SK-N-MC (cell line): ENCODE data around the gene PRKAB2.
"Not testable (repeated sequence)": the region's sequence is repeated elsewhere in the genome, so short reads cannot be mapped to it uniquely, and the experiment has no call there.

ENCODE experiments used
- DNase-seq: peaks from one replicate; pipeline ENCODE4 v3.0.0-alpha.2; 2011; ENCODE audit warnings: low read depth, low spot score
- H3K27ac ChIP-seq: fragments of 200-600 bp; sonication (generic); 2 replicates; pipeline ENCODE4 v1.5.1; 2016; ENCODE audit warnings: mixed run types
- H3K36me3 ChIP-seq: fragments of 200-600 bp; sonication (generic); 2 replicates; pipeline ENCODE4 v1.6.1; 2017; ENCODE audit warnings: antibody characterized with exemption, low read length, mixed read lengths; ENCODE audit not compliant: insufficient read depth
- H3K4me3 ChIP-seq: fragments of 200-600 bp; sonication (generic); 2 replicates; pipeline ENCODE4 v1.5.1; 2016
- H3K9ac ChIP-seq: fragments of 200-600 bp; sonication (generic); 2 replicates; pipeline ENCODE4 v1.8.0; 2017; ENCODE audit warnings: mixed run types, mixed read lengths; ENCODE audit not compliant: insufficient read length
- H3K9me3 ChIP-seq: fragments of 200-600 bp; sonication (generic); 2 replicates; pipeline ENCODE4 v1.6.1; 2017; ENCODE audit warnings: low read depth, mild to moderate bottlenecking, antibody characterized with exemption, low read length, moderate library complexity, mixed read lengths
- EZH2 ChIP-seq: fragments of 200-600 bp; sonication (generic); IDR thresholded peaks from one replicate; pipeline ENCODE4 v1.6.1; 2017; ENCODE audit warnings: antibody characterized with exemption
- FOXP2 ChIP-seq: optimal IDR thresholded peaks from 2 replicates; pipeline ENCODE3; 2011; ENCODE audit warnings: mild to moderate bottlenecking, moderate library complexity; ENCODE audit not compliant: insufficient read depth; ENCODE audit errors: extremely low read length, control extremely low read depth
- POLR2AphosphoS5 ChIP-seq: IDR thresholded peaks from 2 replicates; pipeline ENCODE4 v1.6.1; 2012; ENCODE audit warnings: mild to moderate bottlenecking, low read depth, low read length, borderline replicate concordance

Gene PRKAB2

DNA sequence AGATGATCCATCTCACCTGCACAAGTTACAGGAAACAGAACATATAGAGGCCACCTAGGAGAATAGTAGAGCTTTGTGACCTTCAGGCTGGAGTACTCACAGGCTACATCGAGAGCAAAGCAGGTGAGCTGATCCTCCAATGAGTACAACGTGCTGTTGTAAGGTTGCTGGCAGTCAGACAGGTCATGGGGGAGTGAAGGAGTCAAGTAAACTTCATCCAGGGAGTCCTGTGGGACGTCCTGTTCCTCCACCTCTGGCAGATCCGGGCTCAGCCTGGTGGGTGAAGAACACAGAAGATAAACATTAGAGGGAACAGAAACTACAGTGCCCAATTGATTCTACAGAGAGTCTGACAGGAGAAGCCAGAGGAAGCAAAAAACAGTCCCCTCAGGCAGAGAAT, 62.5 kb downstream of the PRKAB2 start:
- no peak for DNase-seq
- TF ChIP-seq POLR2AphosphoS5: no peak
- no peak for TF ChIP-seq EZH2
- TF ChIP-seq FOXP2: no peak
- no peaks in the 10 kb centered on the region for H3K9me3 ChIP-seq
- H3K36me3 ChIP-seq: no peaks in the 10 kb centered on the region
- no peak overlapping the region for H3K9ac ChIP-seq
- no peak overlapping the region for H3K27ac ChIP-seq
- no peak overlapping the region for H3K4me3 ChIP-seq

DNA sequence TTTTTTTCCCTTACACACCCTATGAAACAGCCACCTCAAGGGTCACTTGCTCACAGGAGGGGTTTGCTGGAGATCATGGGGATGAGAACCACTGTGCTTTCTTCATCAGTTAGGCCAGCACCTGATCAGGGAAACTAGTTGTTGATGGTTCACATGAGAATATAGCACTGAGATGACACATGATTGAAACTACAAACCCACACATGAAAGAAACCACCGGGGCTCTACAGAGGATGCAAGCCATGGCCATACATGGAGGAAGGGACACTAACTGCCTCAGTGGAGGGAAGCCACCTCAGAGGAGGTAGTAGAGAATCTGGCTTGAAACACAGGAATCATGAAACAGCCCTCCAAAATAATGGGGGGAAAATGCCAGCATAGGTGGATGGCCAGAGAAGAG, 63.2 kb downstream of the PRKAB2 start:
- Histone ChIP-seq H3K36me3 (no peaks in the 10 kb centered on the region), H3K9ac (no peak overlapping the region), H3K27ac (no peak overlapping the region), H3K4me3 (no peak overlapping the region), H3K9me3 (no peaks in the 10 kb centered on the region)
- TF ChIP-seq EZH2 (no peak), POLR2AphosphoS5 (no peak), FOXP2 (no peak)
- no peak for DNase-seq

DNA sequence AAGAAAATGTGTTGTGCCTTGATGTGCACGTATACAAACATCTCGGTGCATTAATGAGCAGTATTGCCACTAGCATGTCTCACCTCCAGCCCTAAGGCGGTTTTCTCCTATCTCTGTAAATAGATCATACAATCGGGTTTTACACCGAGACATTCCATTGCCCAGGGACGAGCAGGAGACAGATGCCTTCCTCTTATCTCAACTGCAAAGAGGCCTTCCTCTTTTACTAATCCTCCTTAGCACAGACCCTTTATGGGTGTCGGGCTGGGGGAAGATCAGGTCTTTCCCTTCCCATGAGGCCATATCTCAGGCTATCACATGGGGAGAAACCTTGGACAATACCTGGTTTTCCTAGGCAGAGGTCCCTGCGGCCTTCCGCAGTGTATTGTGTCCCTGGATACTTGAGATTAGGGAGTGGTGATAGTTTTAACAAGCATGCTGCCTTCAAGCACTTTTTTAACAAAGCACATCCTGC, 65.8 kb downstream of the PRKAB2 start:
- H3K36me3 ChIP-seq, H3K27ac ChIP-seq, H3K9me3 ChIP-seq, H3K9ac ChIP-seq, H3K4me3 ChIP-seq, DNase-seq: not testable (repeated sequence)

DNA sequence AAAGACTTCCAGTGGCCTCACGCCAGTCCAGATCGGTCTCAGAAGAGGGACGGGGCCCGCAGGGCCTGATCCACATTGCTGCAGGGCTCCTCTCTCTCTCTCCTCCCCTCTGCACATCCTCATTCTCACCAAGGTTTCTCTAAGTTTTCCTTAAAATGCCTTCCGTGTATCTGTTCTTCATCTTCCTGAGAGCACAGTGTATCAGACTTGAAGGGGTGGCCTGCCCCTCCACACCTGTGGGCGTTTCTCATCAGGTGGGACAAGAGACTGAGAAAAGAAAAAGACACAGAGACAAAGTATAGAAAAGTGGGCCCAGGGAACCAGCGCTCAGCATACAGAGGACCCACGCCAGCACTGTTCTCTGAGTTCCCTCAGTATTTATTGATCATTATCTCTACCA, 66.4 kb downstream of the PRKAB2 start:
- Histone ChIP-seq H3K4me3 (no peak overlapping the region), H3K27ac (no peak overlapping the region), H3K9me3 (no peaks in the 10 kb centered on the region), H3K36me3 (no peaks in the 10 kb centered on the region), H3K9ac (no peak overlapping the region)
- no peak for DNase-seq
- TF ChIP-seq FOXP2 (no peak), POLR2AphosphoS5 (no peak), EZH2 (no peak)
